NCI-H2107 treated with DMSO at 0.1 percent for 48 hours (cell line): ENCODE results near the gene CACUL1.

ENCODE experiments used
- DNase-seq: peaks from one replicate; lab custom pipeline; 2025; ENCODE audit not compliant: unreplicated experiment; lab: John Stamatoyannopoulos, UW

Gene CACUL1

DNA sequence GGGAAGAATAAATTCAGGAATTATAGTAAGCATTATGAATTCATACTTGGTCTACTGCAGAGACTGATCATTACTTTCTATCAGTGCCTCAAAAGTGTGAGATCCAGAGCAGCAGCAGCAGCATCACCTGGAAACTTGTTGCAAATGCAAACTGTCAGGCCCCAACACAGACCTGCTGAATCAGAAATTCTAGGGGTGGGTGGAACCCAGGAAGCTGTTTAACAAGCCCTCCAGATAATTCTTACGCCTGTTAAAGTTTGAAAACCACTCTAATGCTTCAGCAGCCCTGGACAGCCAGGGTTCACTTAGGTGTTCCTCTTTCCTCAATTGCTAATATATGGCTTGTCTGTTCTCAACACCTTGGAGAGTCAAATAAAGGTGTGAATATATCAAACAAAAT, 19.5 kb downstream of the CACUL1 start:
- no peak for DNase-seq

GRCh38 chr10:118734475-118734874, 20.3 kb downstream of the CACUL1 start:
- no peak for DNase-seq

DNA sequence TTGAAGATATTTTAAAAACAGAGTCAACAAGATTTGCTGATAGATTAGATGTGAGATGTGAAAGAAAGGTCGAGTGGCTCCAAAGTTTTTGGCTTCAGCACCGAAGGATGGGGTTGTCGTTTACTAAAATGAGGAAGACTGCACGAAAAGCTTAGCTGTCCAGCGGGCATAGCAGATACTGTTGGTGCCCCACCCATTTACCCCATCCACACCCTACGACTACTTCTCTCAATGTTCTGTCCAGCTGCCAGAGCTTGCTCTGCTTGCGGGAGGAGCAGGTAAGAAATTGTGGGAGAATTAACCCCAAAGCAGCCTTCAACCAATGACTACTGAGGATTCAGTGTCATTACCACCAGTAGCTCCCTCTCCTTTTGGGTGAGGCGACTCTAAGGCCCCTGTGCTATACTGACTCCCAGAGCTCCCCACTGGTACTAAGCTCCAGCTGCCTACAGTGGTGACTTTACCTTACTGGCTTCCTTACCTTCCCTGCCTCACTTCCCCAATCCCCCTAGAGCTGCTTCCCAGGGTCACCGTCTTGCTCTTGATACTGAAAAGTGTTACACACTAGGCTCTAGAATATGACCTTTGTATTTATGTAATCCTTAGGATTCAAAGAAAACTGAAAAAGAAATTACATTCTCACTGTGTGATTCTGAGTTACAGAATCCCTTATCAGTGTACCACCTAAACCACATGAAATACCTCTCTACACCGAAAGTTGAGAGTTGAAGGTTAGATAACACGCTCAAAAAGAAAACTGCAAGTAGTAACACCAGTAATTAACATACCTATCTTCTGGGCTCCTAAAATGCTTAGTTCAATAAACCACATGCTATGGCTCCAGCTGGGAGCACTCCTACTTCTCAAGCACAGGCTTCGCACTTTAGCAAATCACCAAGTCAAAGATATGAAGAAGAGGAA, 22.3 kb downstream of the CACUL1 start:
- DNase-seq: no peak

DNA sequence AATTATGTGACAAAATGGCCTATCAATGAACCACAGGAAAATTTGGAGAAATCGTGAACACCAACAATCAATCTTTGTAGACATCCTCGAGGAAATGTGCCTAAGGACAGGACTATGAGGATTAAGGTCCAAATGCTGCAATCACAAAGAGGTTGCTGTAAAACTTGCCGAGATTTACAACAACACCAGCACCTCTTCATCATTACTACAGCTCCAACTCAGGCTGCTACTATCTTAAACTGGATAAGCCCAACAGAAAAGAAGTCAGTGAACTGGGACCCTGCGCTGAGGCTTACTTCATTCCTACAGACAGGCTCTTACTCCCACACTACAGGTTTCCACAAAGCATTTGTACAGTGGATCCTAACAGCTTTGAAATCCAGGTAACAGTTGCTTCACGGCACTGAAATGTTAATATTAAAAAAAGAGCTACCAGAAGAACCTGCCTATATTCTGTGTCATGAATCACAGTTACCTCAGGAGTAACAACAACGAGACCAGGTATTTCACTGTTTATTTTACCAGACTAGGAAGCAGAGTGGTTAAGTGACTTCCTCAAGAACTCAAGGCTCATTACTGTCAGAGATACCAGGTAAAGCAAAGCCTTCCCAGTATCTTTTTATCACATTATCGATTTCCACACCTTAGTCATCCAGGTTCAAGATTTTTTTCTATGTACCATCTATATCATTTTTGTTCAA, 23.9 kb downstream of the CACUL1 start:
- DNase-seq: no peak

GRCh38 chr10:118729641-118730258, 25.0 kb downstream of the CACUL1 start:
- no peak for DNase-seq

GRCh38 chr10:118729200-118729599, 25.6 kb downstream of the CACUL1 start:
- no peak for DNase-seq

- DNase-seq: no peak
Observed at GRCh38 chr10:118725886-118726500, 28.8 kb downstream of the CACUL1 start.

GRCh38 chr10:118723466-118723865, 31.3 kb downstream of the CACUL1 start:
- DNase-seq: no peak

DNA sequence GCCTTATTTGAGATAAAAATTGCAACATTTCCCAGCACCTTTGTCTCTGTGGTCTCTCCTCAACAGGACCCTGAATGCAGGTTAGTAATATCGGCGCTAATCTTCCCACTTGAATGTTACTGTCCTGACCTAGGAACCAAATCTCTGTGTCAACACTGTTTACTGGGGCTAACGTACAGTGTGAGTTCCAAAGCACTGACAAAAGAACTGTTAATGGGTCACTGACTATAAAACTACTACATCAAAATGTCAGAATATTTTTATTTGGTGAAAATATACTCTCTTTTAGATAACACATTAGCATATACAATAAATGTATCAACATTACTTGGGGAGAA, 33.3 kb downstream of the CACUL1 start:
- no peak for DNase-seq

GRCh38 chr10:118720685-118721538, 33.9 kb downstream of the CACUL1 start:
- peak; percentile 3 for DNase-seq

DNA sequence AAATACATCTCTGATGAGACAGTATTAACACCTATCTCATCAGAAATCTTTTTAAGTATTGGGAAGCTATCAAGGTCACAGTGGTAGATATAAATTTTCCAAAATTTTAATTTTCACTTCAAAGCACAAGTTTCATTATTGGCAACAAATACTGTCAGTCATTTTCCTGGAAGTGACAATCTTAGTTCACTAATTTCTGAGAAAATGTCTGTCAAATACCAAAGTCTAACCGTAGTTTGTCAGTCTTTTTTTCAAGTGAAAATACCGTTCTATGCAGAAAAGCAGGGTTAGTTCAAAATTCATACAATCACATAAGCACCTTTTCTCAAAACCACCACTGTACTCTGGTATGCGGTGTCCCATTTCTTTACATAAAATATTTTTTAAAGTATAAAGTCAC, 40.4 kb downstream of the CACUL1 start:
- no peak for DNase-seq

DNA sequence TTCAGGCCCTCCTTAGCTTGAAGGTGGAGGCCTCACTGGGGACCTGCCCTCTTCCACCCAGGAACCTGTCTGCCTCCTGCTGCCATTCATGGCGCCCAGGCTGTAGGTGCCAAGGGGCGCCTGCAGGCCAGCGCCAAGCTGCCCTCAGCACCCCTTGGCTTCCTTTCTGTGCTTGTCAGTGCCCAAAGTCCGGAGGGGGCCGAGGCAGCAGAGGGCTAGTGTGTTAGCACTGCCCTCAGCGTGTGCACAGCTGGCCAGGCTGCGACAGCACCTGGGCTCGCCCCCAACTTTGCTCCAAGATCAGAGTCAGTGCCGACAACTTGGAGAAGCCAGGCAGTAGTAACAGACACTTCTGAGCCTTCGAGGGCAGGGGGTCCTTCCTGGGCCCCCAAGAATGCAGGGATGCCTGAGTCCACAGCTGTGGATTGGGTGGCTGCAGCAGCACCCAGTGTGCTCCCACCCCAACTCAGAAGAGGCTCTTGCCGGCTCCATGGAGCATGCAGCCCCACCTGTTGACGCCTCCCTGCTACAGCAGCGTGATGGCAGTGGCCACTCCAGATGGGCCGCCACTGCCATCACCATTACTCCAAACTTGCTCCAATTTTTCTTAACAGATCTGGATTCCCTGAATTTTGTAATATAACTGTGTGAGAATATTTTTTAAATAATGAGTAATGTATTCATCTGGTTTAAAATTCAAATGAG, 41.7 kb downstream of the CACUL1 start:
- no peak for DNase-seq

DNA sequence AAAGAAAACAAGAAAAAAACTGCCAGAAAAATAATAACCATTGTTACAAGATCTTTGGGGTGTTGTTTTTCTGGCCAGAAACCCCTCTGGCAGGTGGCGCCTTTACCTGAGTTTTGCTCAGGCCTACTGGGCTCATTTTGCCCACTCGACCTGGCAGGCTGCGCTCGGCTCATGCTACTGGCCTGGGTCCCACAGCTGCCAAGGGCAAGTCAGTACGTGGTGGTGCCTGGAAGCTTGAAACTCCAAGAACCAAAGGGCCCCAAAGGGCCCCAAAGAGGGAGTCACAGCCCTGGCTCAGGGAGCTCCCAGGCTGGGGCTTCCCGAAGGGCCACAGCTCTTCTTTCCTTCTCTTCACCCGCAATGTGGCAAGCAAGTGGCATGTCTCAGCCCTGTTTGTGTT, 42.7 kb downstream of the CACUL1 start:
- no peak for DNase-seq

DNA sequence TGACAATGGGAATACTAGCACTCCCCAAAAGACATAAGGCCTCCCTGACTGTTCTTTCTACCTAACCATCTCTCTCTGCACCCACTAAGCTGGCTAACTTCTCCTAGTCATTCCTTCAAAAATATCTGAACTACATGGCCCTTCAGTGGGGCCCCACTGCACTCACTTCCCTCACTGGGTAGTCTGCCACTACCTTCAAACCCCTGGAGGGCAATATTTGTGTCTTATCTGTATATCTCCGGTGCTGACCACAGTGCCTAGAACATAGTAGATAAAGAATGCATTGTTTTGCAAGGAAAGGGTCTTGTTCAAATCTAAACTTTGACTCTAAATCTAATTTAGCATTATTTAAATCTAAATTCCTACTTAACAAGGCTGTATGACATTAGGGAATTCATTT, 44.3 kb downstream of the CACUL1 start:
- no peak for DNase-seq

GRCh38 chr10:118708571-118708970, 46.2 kb downstream of the CACUL1 start:
- DNase-seq: no peak

- DNase-seq: no peak
Observed at GRCh38 chr10:118704711-118705110, 50.1 kb downstream of the CACUL1 start.

GRCh38 chr10:118701529-118702323, 53.0 kb downstream of the CACUL1 start:
- no peak for DNase-seq

DNA sequence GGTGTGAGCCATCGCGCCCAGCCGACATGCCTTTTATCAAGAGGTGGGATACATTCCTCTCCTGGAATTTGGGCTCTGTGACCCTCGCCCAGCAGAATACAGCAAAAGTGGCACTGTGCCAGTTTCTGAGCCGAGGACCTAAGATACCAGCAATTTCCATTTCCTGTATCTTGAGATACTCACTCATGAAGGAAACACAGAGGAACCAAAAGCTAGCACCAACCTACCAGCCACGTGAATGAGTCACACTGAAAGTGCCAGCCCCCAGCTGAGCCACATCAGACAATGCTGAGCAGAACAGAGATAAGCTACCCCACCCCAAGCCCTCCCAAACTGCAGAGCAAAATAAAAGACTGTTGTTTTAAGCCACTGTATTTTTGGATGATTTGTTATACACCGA, 56.3 kb downstream of the CACUL1 start:
- DNase-seq: no peak

DNA sequence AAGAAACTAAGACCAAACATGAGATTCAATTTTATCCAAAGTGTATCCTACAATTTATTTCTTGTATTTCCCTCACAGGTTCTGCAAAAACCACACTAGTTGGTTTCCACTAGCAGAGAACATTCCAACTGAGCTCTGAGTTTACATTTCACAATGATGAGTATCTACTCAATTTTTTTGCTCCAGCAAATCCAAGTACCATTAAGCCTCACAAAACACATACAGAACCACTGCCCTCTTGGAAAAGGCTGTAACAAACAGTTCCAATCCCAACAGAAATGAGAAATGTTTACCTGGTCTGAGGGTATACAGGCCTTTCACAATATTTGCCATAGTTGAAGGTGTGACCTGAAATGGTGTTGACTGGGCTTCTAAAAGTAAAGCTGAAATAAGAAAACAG, 59.9 kb downstream of the CACUL1 start:
- DNase-seq: no peak
